DMS53 (cell line): ENCODE measurements around the gene CDH10.

Experiments used
- DNase-seq: peaks from one replicate; lab custom pipeline; 2025; lab: John Stamatoyannopoulos, UW

Gene CDH10

GRCh38 chr5:24598956-24599355 lies 45.8 kb downstream of the CDH10 start:
- peak; percentile 54 for DNase-seq

GRCh38 chr5:24595329-24595728 lies 49.4 kb downstream of the CDH10 start:
- no peak for DNase-seq

DNA sequence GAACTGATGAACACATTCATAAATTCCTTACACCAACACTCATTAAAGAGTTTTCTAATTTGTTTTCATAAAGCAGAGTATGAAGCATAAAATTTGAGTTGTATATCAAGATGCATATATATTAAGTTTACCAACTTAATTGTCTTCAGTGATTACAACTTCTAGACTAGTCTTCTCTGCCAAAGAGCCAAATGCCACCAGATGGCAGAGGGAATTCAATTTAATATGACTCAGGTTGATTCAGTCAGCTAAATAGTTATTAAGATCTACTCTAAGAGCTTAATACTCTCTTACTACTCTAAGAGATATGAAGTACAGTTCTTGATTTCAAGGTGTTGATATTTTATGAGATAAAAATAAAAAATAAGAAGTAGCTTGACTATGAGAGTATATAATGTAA lies 53.4 kb downstream of the CDH10 start:
- DNase-seq, result no peak

- DNase-seq, result no peak
These were observed 55.2 kb downstream of the CDH10 start for GRCh38 chr5:24589566-24589965.

GRCh38 chr5:24585751-24586150 lies 59.0 kb downstream of the CDH10 start:
- no peak for DNase-seq

GRCh38 chr5:24571302-24571701 lies 73.5 kb downstream of the CDH10 start:
- DNase-seq, result no peak

DNA sequence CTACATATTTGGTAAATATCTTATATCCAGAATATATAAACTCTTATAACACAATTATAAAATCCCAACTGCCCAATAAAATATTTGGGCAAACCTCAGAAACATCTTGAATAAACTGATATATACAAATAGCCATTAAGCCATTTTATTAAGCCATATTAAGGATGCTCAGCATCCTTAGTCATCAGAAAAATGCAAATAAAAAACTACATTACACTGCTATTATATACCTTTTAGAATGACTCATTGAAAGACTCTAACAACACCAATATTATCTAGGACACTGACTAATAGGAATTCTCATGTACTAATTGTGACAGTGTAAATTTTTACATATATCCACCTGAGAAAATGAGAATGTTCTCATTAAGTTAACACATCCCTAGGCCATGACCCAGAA lies 77.8 kb downstream of the CDH10 start:
- DNase-seq, result no peak

DNA sequence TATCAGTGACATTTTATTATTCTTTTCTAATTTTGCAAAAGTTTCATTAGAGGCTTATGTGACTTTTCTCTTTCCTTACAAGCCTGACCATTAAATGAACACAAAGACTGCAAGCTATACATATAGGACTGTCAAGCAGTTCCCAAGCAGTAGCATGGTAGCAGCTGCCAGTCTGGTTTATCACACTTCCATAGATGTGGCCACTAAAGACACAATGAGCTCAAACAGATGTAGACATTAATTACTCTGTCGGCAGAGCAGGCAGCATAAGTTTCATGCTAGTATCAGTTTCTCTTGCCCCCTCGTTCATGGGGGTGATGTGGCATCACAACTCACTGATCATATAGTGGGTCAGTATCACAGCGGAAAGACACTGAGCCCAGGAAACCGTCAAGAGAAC lies 89.5 kb downstream of the CDH10 start:
- DNase-seq, result no peak

- peak; percentile 80 for DNase-seq
These were observed 97.6 kb downstream of the CDH10 start for GRCh38 chr5:24547132-24547531.

DNA sequence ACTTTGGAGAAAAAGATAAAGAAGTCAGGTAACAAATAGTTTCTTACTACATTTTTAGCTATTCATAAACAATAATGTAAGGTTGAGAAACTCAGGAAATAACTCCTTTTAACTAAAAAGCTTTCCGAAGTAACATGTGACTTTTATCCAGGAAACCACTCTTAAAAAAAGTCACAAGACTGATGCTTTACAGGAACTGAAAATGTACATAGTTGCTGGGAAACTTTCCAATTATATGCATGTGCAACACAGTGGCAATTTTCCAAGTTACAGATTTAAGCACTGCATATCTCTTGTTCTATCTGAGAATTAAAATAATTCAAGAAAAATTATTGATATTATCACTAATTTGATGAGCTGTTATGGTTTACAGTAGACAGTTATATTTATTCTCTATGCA lies 105.2 kb downstream of the CDH10 start:
- peak; percentile 16 for DNase-seq

DNA sequence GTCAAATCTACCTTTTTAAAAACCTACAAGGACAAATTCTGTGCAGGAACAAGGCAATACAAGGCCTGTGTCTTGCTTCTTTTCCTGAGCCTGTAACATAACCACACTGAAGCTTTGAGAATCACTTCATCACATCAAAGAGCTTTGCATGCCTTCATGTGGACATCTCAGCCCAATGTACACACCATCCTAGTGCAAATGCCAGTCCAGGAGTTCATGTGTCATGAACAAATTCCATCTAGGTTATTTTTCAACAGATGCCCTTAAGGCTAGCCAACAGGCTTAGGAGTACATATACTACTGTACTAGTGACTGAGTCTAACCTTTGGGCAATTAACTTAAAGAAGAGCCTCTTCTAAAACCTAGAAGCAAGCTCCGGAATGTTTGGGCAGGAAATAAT lies 106.4 kb downstream of the CDH10 start:
- DNase-seq, result peak; percentile 13

DNA sequence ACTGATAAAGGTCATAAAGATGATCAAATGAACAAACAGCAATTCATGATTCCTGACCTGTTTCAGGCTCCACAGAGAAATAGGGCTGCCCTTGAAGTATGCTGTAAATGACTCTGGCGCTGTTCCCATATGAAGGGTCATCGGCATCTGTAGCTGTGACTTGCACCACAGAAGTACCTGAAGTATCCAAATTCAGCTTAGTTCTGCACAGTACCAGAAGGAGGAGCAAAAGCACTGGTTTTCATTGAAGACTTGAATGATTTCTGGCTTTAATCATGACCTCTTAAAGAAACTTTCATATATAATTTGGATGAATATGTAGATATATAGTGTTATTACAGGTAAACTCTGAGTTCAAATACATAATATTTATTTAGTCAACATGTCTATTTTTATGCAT lies 109.1 kb downstream of the CDH10 start:
- peak; percentile 58 for DNase-seq

GRCh38 chr5:24530906-24531305 lies 113.9 kb downstream of the CDH10 start:
- DNase-seq, result peak; percentile 29

DNA sequence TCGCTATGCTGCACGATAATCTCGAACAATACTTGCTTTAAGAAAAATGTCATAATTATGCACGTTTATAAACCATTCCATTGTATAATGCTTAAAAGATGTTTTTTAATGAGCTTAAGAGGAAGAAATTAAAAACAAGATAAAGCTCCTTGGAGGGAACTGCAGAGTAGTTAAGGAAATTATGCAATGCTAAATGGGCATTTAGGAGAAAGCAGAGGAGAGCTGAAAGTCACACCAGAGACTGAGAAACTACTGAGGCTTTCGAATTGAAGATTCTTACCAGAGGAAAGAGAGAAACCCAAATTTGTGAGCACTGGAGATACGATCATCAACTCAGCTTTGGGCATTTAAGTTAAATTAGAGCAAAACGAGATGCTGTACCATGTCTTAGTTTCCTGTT lies 119.4 kb downstream of the CDH10 start:
- DNase-seq, result no peak

- DNase-seq, result no peak
These were observed 132.4 kb downstream of the CDH10 start for GRCh38 chr5:24512423-24512822.

DNA sequence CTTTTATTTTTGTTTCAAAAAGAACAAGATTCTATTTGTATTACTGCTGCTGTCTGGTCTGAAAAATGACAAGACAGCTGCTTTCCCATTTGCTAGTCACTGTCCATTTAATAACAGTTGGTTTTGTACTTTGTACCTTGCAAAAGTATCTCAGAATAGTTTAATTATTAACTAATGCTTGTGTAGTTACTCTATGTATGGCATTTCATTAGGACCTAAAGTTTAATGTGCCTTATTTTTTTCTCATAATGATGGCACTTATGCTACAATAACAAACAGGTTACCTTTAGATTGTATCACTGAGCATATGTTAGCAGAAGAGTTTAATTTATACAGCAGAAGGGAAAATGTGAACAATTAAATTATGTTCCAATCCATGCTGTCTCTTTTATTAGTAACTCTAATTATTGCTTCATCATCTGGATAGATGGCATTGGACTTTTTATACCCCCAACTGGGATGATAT lies 134.2 kb downstream of the CDH10 start:
- DNase-seq, result peak; percentile 90

DNA sequence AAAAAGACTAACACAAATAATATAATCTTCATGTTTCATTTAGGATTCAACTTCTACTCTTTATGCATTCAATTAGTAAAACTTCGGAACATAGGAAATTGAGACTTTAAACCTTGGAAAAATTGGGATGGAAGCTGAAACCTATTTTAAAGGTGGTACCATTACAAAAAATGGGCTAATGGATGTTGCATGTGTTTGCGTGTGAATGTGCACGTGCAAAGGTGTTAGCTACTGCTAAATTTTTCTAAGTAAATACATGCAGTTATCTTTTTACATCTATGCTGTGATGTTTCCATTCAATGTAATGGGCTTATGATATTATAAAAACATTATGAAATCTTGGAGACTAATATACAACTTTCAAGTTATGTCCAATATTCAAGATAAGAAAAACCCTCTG lies 134.8 kb downstream of the CDH10 start:
- peak; percentile 54 for DNase-seq

DNA sequence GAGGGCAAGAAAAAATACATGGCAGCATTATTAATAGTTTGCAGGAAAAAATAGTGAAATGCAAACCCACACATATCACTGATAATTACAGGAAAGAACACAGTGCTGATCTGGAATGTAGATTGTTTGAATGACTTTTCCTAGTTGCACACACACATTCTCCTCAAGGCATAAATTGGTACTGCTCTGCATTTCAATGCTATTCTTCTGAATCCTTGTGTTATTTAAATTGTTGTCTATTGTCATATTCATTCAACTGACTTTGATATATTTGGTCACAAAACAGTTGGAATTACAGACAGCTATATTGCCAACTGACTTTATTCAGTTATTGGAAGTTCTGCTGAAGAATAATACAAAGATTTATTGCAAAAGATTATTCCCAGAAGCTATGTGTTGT lies 139.5 kb downstream of the CDH10 start:
- DNase-seq, result no peak

DNA sequence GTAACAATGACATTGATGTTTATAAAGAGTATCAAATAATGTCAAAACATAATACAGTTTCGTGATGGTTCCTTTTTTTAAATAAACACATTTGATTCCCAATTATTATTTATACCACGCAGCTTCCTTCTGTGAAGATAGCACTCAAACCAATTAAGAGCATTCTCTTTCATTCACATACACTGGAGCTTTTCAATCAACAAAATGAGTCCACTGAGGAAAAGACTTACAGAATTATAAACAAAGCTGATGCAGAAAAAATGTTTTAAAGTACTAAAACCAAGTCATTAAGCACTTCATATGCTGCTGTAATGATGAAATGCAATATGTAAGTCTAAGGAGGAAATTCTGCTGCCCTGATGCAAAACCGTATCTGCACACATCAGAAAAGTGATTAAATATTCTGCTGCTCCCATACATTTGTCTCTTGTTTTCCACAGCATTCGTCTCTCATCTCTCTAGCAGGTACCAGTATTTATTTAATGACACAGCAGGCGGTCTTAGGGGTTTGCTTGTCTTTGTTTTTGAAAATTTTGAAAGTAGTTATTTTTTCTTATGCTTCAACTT lies 147.1 kb downstream of the CDH10 start:
- no peak for DNase-seq

GRCh38 chr5:24497145-24497544 lies 147.6 kb downstream of the CDH10 start:
- no peak for DNase-seq

DNA sequence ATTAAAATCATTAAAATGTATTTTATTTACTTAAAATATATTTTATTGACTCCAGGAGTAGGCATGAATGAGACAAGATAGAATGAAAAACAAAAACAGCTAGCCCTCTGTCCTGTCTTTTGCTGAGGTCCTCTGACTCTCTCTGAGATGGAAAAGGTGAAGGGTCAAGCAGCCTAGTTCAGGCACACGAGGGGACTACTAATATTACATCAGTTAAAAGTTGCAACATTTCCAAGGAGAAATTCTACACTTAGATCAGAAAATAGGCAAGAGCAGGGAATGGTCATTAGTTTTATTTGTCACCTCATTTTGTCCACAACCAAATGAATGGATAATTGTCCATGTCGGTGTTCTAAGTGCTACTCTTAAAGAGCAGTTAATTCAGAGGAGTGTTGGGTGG lies 148.5 kb downstream of the CDH10 start:
- no peak for DNase-seq

DNA sequence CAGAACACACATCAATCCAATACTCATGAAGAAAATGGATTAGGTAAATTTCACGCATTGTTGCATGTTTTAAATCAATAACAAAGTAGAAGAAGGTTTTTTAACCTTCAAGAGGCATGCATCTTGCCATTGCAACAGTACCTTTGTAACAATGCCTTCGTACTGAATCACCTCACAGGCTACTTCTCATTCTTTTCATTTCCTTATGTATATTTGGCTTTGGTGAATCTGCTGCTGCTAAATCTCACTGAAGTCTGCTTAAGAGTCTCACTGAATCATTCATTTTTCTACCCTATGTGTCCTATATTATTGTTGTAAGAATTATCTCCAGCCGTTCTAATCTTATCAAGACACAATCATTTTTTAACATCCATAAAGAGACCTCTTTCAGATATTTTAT lies 152.5 kb downstream of the CDH10 start:
- peak; percentile 16 for DNase-seq

- no peak for DNase-seq
These were observed 153.3 kb downstream of the CDH10 start for GRCh38 chr5:24491490-24491889.

DNA sequence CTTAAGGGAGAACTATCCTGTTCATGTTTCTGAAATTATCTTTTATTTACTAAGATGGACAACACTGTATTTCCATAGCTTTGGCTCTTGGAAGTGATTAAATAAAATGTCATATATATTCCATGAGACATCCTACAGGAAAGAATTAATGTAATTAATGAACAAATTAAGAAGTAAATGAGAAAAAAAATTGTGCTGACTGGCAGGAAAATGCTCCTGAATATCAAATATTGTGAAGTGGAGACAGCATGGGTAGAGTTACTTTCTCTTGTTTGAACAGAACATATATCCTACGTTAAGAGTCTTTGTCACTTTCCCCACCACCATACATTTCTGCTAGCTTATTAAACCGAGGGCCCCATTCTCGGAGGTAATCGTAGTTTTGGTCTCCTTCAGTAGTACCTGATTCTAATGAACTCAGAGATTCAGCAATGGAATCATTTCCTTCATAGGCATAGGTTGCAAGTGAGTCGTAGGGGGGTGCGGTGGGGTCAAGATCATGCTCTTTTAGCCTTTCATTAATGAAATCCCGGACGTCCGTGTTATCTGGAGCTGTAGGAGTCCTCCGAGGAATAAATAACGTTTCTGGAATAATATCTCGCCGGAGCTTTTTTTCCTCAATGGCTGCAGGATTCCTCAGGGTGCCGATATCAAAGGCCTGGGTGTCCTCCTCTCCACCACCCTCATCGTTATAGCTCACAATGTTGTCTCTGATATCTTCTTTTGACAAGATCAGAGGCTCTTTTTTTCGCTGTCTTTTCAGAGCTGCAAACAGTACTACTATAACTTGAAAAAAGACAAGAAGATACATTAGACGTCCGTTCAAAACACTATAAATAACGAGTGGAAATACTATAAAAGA lies 157.2 kb downstream of the CDH10 start:
- no peak for DNase-seq
